Common myeloid progenitor, CD34-positive (primary cell): ENCODE data around the gene AKAP13.

Experiments used
- CTCF ChIA-PET: fragments of 350-600 bp; sonication (Branson Sonifier 250); formaldehyde crosslinking; loops from one replicate; lab custom pipeline; 2021; ENCODE audit warnings: antibody characterized with exemption; lab: Charles Lee
- POLR2A ChIA-PET: fragments of 350-600 bp; sonication (Branson Sonifier 250); formaldehyde crosslinking; loops from one replicate; lab custom pipeline; 2021; ENCODE audit warnings: antibody characterized with exemption; lab: Charles Lee
- DNase-seq, 3 donors: peaks; one replicate each; pipeline versions ENCODE4 v3.0.0 to v3.0.0-alpha.2; 2013
- H3K27ac ChIP-seq, 2 experiments: 1 replicate in 1 of 2; 2 replicates in 1 of 2; pipeline ENCODE4 v1.7.0; 2013; ENCODE audit warnings: inconsistent platforms in 2 of 2, low read length in 2 of 2, mild to moderate bottlenecking in 2 of 2, low read depth in 1 of 2, moderate library complexity in 1 of 2; ENCODE audit not compliant: severe bottlenecking in 2 of 2, insufficient read depth in 1 of 2, poor library complexity in 1 of 2
- H3K27me3 ChIP-seq, 5 experiments: replicated peaks in 2 of 5; 1 replicate in 3 of 5; 2 replicates in 2 of 5; pipeline versions ENCODE4 v1.6.1 to v1.7.0; 2013; ENCODE audit warnings: low read length in 4 of 5, mild to moderate bottlenecking in 2 of 5, moderate library complexity in 2 of 5, inconsistent platforms in 1 of 5; ENCODE audit not compliant: insufficient read depth in 5 of 5, control insufficient read depth in 4 of 5
- H3K36me3 ChIP-seq, 4 experiments: 1 replicate in 2 of 4; 2 replicates in 2 of 4; pipeline versions ENCODE4 v1.6.1 to v1.7.0; 2013; ENCODE audit warnings: low read length in 3 of 4, control low read depth in 1 of 4, mild to moderate bottlenecking in 1 of 4; ENCODE audit not compliant: control insufficient read depth in 4 of 4, insufficient read depth in 4 of 4
- H3K4me1 ChIP-seq, 4 experiments: 1 replicate in 3 of 4; 2 replicates in 1 of 4; pipeline versions ENCODE4 v1.6.1 to v1.7.1; 2013; ENCODE audit warnings: low read length in 3 of 4, mild to moderate bottlenecking in 3 of 4, control low read depth in 1 of 4, inconsistent platforms in 1 of 4, moderate library complexity in 1 of 4; ENCODE audit not compliant: control insufficient read depth in 4 of 4, insufficient read depth in 4 of 4; ENCODE audit errors: control extremely low read depth in 1 of 4
- H3K4me3 ChIP-seq, 7 experiments: 1 replicate in 4 of 7; 2 replicates in 3 of 7; pipeline versions ENCODE4 v1.5.1 to v1.7.0; 2013; ENCODE audit warnings: mild to moderate bottlenecking in 7 of 7, low read length in 6 of 7, moderate library complexity in 6 of 7, inconsistent platforms in 2 of 7, low read depth in 2 of 7, control low read depth in 1 of 7; ENCODE audit not compliant: insufficient read depth in 4 of 7, control insufficient read depth in 1 of 7; ENCODE audit errors: extremely low read depth in 1 of 7
- H3K9me3 ChIP-seq, 5 experiments: 1 replicate in 4 of 5; 2 replicates in 1 of 5; pipeline versions ENCODE4 v1.6.1 to v1.7.1; 2013; ENCODE audit warnings: low read length in 4 of 5, mild to moderate bottlenecking in 2 of 5, inconsistent platforms in 1 of 5, low read depth in 1 of 5, moderate library complexity in 1 of 5; ENCODE audit not compliant: control insufficient read depth in 4 of 5, insufficient read depth in 2 of 5; ENCODE audit errors: control extremely low read depth in 1 of 5
- WGBS: methylation state at CpG from one replicate; pipeline ENCODE4 v1.1.5; 2013; ENCODE audit not compliant: insufficient coverage; 5-methylcytosine and 5-hydroxymethylcytosine counted together

The AKAP13 gene

GRCh38 chr15:85725564-85725963 is 345.2 kb downstream of the AKAP13 start:
- Histone ChIP-seq H3K36me3 (peaks cover 45 to 97% (median 73%) of the 10 kb centered on the region in 4 experiments), H3K27me3 (no peaks in the 10 kb centered on the region), H3K9me3 (no peaks in the 10 kb centered on the region), H3K4me1 (no peaks in the 10 kb centered on the region), H3K27ac (no peak overlapping the region), H3K4me3 (no peak overlapping the region)
- 100% methylated on average over 2 of the region's 4 CpGs for WGBS
- CTCF ChIA-PET = interaction anchor here (1.2 to 1.6 kb wide), 3 partner anchors 12 to 115 kb away, joined by 3 to 4 read pairs (median 4); no protein-coding TSS in a partner anchor
- DNase-seq = no peak
- POLR2A ChIA-PET = interaction anchor here (0.6 kb wide), 1 partner anchor 110 kb away, joined by 3 read pairs; no protein-coding TSS in a partner anchor

- no peak for DNase-seq
- H3K27me3 ChIP-seq = no peaks in the 10 kb centered on the region
- no peaks in the 10 kb centered on the region for H3K4me1 ChIP-seq
- H3K4me3 ChIP-seq = no peak overlapping the region
- peaks cover 42 to 95% (median 68%) of the 10 kb centered on the region in 4 experiments for H3K36me3 ChIP-seq
- no CpG with 5 or more reads among the region's 2 CpGs for WGBS
- no peaks in the 10 kb centered on the region for H3K9me3 ChIP-seq
- no peak overlapping the region for H3K27ac ChIP-seq
- ChIA-PET CTCF (no interaction called here), POLR2A (no interaction called here)
Observed at GRCh38 chr15:85726454-85726853, 346.1 kb downstream of the AKAP13 start.

GRCh38 chr15:85727068-85727467 is 346.7 kb downstream of the AKAP13 start:
- WGBS = 100% methylated on average over 1 of the region's 2 CpGs
- H3K4me1 ChIP-seq = no peaks in the 10 kb centered on the region
- DNase-seq = no peak

GRCh38 chr15:85730001-85730820 is 349.8 kb downstream of the AKAP13 start:
- H3K27ac ChIP-seq = no peak overlapping the region
- H3K4me3 ChIP-seq = no peak overlapping the region
- peaks cover 0 to 10% (median 7%) of the 10 kb centered on the region in 5 experiments for H3K9me3 ChIP-seq
- POLR2A ChIA-PET = no interaction called here
- no peaks in the 10 kb centered on the region for H3K4me1 ChIP-seq
- H3K36me3 ChIP-seq = peaks cover 33 to 96% (median 67%) of the 10 kb centered on the region in 4 experiments
- no peaks in the 10 kb centered on the region for H3K27me3 ChIP-seq
- 83% methylated on average over 1 of the region's 5 CpGs for WGBS
- CTCF ChIA-PET = interaction anchor here (0.6 to 3.6 kb wide), 12 partner anchors 8 to 137 kb away, joined by 3 to 28 read pairs (median 4); no protein-coding TSS in a partner anchor
- DNase-seq = peak; percentile 59 to 79 (median 74)

More at GRCh38 chr15:85727068-85727467, 346.7 kb downstream of the AKAP13 start:
- Histone ChIP-seq H3K27ac (no peak overlapping the region), H3K4me3 (no peak overlapping the region), H3K9me3 (no peaks in the 10 kb centered on the region), H3K27me3 (no peaks in the 10 kb centered on the region), H3K36me3 (peaks cover 37 to 95% (median 69%) of the 10 kb centered on the region in 4 experiments)
- ChIA-PET POLR2A (no interaction called here), CTCF (interaction anchor here (2.4 to 3.6 kb wide), 2 partner anchors 13 to 113 kb away, joined by 7 to 28 read pairs; no protein-coding TSS in a partner anchor)

- ChIA-PET CTCF (no interaction called here), POLR2A (no interaction called here)
- Histone ChIP-seq H3K9me3 (peaks cover 0 to 10% (median 7%) of the 10 kb centered on the region in 5 experiments), H3K36me3 (peaks cover 34 to 92% (median 55%) of the 10 kb centered on the region in 4 experiments), H3K4me3 (no peak overlapping the region), H3K27me3 (no peaks in the 10 kb centered on the region), H3K27ac (no peak overlapping the region), H3K4me1 (no peaks in the 10 kb centered on the region)
- DNase-seq = peak; percentile 14 to 62 (median 52)
Observed at GRCh38 chr15:85733416-85733815, 353.0 kb downstream of the AKAP13 start.

GRCh38 chr15:85737061-85737460 is 356.7 kb downstream of the AKAP13 start:
- CTCF ChIA-PET = no interaction called here
- H3K4me3 ChIP-seq = no peak overlapping the region
- H3K9me3 ChIP-seq = peaks cover 0 to 10% (median 7%) of the 10 kb centered on the region in 5 experiments
- 100% methylated on average over 4 of the region's 6 CpGs for WGBS
- DNase-seq = no peak
- no peak overlapping the region for H3K27ac ChIP-seq
- peaks cover 35 to 86% (median 48%) of the 10 kb centered on the region in 4 experiments for H3K36me3 ChIP-seq
- no peaks in the 10 kb centered on the region for H3K4me1 ChIP-seq
- POLR2A ChIA-PET = interaction anchor here (0.6 kb wide), 1 partner anchor 1068 kb away, joined by 7 read pairs; no protein-coding TSS in a partner anchor
- no peaks in the 10 kb centered on the region for H3K27me3 ChIP-seq

- no peak for DNase-seq
- Histone ChIP-seq H3K36me3 (peaks cover 27 to 87% (median 57%) of the 10 kb centered on the region in 4 experiments), H3K27ac (no peak overlapping the region), H3K9me3 (no peaks in the 10 kb centered on the region), H3K4me1 (no peaks in the 10 kb centered on the region), H3K27me3 (no peaks in the 10 kb centered on the region), H3K4me3 (no peak overlapping the region)
- ChIA-PET CTCF (interaction anchor here (0.8 to 1.4 kb wide), 3 partner anchors 9 to 89 kb away, joined by 3 to 6 read pairs (median 5); no protein-coding TSS in a partner anchor), POLR2A (no interaction called here)
- WGBS = over 99% methylated on average over 19 of the region's 20 CpGs
Observed at GRCh38 chr15:85741021-85741421, 360.6 kb downstream of the AKAP13 start.
